Left lung (tissue), 10 donors: ENCODE results near the gene SND1. TPM values are rescaled to one million over a fixed set of nuclear protein-coding genes. Genes with fewer than 3 reads are reported as not detected.

ENCODE experiments used
- ATAC-seq: fragments of 200-7000 bp; cut with Tn5 transposase; one replicate; pipeline ENCODE4 v1.9.1; 2020; ENCODE audit warnings: moderate library complexity
- DNase-seq, 4 donors: peaks; one replicate each; pipeline ENCODE4 v3.0.0-alpha.2; 2013 to 2020
- H3K27ac ChIP-seq, 2 donors: fragments of 200-600 bp; sonication (generic) in 1 of 2; one replicate each; pipeline versions ENCODE4 v1.5.0 to v1.8.0; 2020 to 2021
- H3K27me3 ChIP-seq, 2 donors: fragments of 200-600 bp; sonication (generic) in 1 of 2; one replicate each; pipeline versions ENCODE4 v1.5.0 to v1.8.0; 2020 to 2021
- H3K36me3 ChIP-seq, 2 donors: fragments of 200-600 bp; sonication (generic) in 1 of 2; one replicate each; pipeline versions ENCODE4 v1.5.0 to v1.8.0; 2020 to 2021
- H3K4me1 ChIP-seq, 2 donors: fragments of 200-600 bp; one replicate each; pipeline ENCODE4 v1.8.0; 2021
- H3K4me3 ChIP-seq, 2 donors: fragments of 200-600 bp; sonication (generic) in 1 of 2; one replicate each; pipeline versions ENCODE4 v1.5.0 to v1.8.0; 2020 to 2021; ENCODE audit warnings: mild to moderate bottlenecking in 1 of 2
- H3K9me3 ChIP-seq, 2 donors: fragments of 200-600 bp; sonication (generic) in 1 of 2; one replicate each; pipeline versions ENCODE4 v1.5.0 to v1.8.0; 2020 to 2021
- CTCF ChIP-seq, 2 donors: fragments of 200-600 bp; sonication (generic) in 1 of 2; IDR thresholded peaks; one replicate each; pipeline versions ENCODE4 v1.5.0 to v1.8.0; 2021; ENCODE audit warnings: antibody characterized with exemption in 2 of 2
- intact Hi-C, 2 donors: fragments of 100-400 bp; cut with DNase I; formaldehyde crosslinking; loops; one replicate each; pipeline versions ENCODE4 v1.11.2 to v1.14.2; 2022
- polyA plus RNA-seq, 6 donors: library from polyadenylated mRNA; unstranded; fragments of 120-200 nt; gene quantifications; one replicate each; pipeline ENCODE4 v1.2.1, GENCODE V29; 2013; ENCODE audit not compliant: insufficient read length in 6 of 6
- total RNA-seq, 2 donors: library from RNA; stranded (reverse); fragmentation: NEBNext Ultra II Directional; extraction: Animal tissue kit (Norgen Biotek cat#: 25700); gene quantifications; one replicate each; pipeline ENCODE4 v1.2.1, GENCODE V29; 2021
- donor health status: DM: no; HTN: yes; CAD: no.
- donor health status: DM: no; HTN: no; CAD: no.

SND1 gene
- total and polyA plus RNA-seq, 8 donors = 141 to 229 (median 156) TPM

- DNase-seq (no peak), ATAC-seq (no peak)
- H3K9me3 ChIP-seq = no peaks in the 10 kb centered on the region
- TF ChIP-seq CTCF (IDR thresholded peaks at IDR 0.05) = no peak
- peaks cover 0 to 27% of the 10 kb centered on the region in 2 donors for H3K4me1 ChIP-seq
- intact Hi-C loops = no loop called here
- H3K4me3 ChIP-seq = no peak overlapping the region
- no peak overlapping the region for H3K27ac ChIP-seq
- no peaks in the 10 kb centered on the region for H3K36me3 ChIP-seq
- no peaks in the 10 kb centered on the region for H3K27me3 ChIP-seq
These were observed 227.9 kb downstream of the SND1 start for GRCh38 chr7:127879942-127880341.

- Histone ChIP-seq H3K4me3 (no peak overlapping the region), H3K36me3 (no peaks in the 10 kb centered on the region), H3K4me1 (peaks cover 0 to 27% of the 10 kb centered on the region in 2 donors), H3K9me3 (no peaks in the 10 kb centered on the region), H3K27me3 (no peaks in the 10 kb centered on the region), H3K27ac (no peak overlapping the region)
- intact Hi-C loops = no loop called here
- ATAC-seq (no peak), DNase-seq (no peak)
- TF ChIP-seq CTCF (IDR thresholded peaks at IDR 0.05) = no peak
These were observed 228.5 kb downstream of the SND1 start for GRCh38 chr7:127880454-127880853.

GRCh38 chr7:127881564-127881963 is 229.6 kb downstream of the SND1 start:
- no peaks in the 10 kb centered on the region for H3K36me3 ChIP-seq
- no peak for TF ChIP-seq CTCF (IDR thresholded peaks at IDR 0.05)
- H3K4me3 ChIP-seq = no peak overlapping the region
- DNase-seq = no peak
- peaks cover 5 to 18% of the 10 kb centered on the region in 2 donors for H3K4me1 ChIP-seq
- intact Hi-C loops = no loop called here
- H3K27me3 ChIP-seq = no peaks in the 10 kb centered on the region
- no peak overlapping the region for H3K27ac ChIP-seq
- ATAC-seq = no peak
- H3K9me3 ChIP-seq = no peaks in the 10 kb centered on the region

- peaks cover 5 to 10% of the 10 kb centered on the region in 2 donors for H3K4me1 ChIP-seq
- peaks cover 0 to 5% of the 10 kb centered on the region in 2 donors for H3K36me3 ChIP-seq
- H3K9me3 ChIP-seq = no peaks in the 10 kb centered on the region
- intact Hi-C loops = no loop called here
- no peak overlapping the region for H3K4me3 ChIP-seq
- TF ChIP-seq CTCF (IDR thresholded peaks at IDR 0.05) = no peak
- DNase-seq = no peak
- no peaks in the 10 kb centered on the region for H3K27me3 ChIP-seq
- no peak for ATAC-seq
- H3K27ac ChIP-seq = no peak overlapping the region
These were observed 230.4 kb downstream of the SND1 start for GRCh38 chr7:127882313-127882920.

- H3K27me3 ChIP-seq = no peaks in the 10 kb centered on the region
- ATAC-seq = no peak
These were observed 232.1 kb downstream of the SND1 start for GRCh38 chr7:127884066-127884559.

More at GRCh38 chr7:127884066-127884559, 232.1 kb downstream of the SND1 start:
- Histone ChIP-seq H3K4me3 (no peak overlapping the region), H3K36me3 (peaks cover 0 to 21% of the 10 kb centered on the region in 2 donors), H3K27ac (no peak overlapping the region), H3K4me1 (peaks cover 0 to 5% of the 10 kb centered on the region in 2 donors), H3K9me3 (no peaks in the 10 kb centered on the region)
- intact Hi-C loops = no loop called here
- no peak for TF ChIP-seq CTCF (IDR thresholded peaks at IDR 0.05)
- DNase-seq = no peak
